SK-N-SH treated with all-trans-retinoic acid at 6 μM for 48 hours (cell line): Measurements from ENCODE around the gene DOK5.

Source experiments
- ESRRG ChIP-seq: fragments of 250-450 bp; sonication (Bioruptor Pico); IDR thresholded peaks from 2 replicates; pipeline ENCODE4 v1.6.1; 2021; ENCODE audit warnings: mild to moderate bottlenecking
- TCF4 ChIP-seq: fragments of 250-450 bp; sonication (Bioruptor Pico); IDR thresholded peaks from 2 replicates; pipeline ENCODE4 v1.8.0; 2021; ENCODE audit warnings: mild to moderate bottlenecking, moderate library complexity, borderline replicate concordance
- ZC3H10 ChIP-seq: fragments of 250-450 bp; sonication (Bioruptor Pico); IDR thresholded peaks from 2 replicates; pipeline ENCODE4 v1.5.1; 2021; ENCODE audit warnings: mild to moderate bottlenecking, moderate library complexity
- ZFP3 ChIP-seq: fragments of 250-450 bp; sonication (Bioruptor Pico); IDR thresholded peaks from 2 replicates; pipeline ENCODE4 v1.5.0; 2020; ENCODE audit warnings: mild to moderate bottlenecking, moderate library complexity
- ZFP30 ChIP-seq: fragments of 450-650 bp; formaldehyde crosslinking; IDR thresholded peaks from 2 replicates; pipeline ENCODE4 v1.5.0; 2022; ENCODE audit warnings: mild to moderate bottlenecking, moderate library complexity
- TF ChIP-seq, protein P1 (sequence below): fragments of 250-450 bp; sonication (Bioruptor Pico); IDR thresholded peaks from 2 replicates; pipeline ENCODE4 v1.5.0; 2020; ENCODE audit warnings: mild to moderate bottlenecking, moderate library complexity
- TF ChIP-seq, protein P2 (sequence below): fragments of 250-450 bp; sonication (Bioruptor Pico); IDR thresholded peaks from 2 replicates; pipeline ENCODE4 v1.8.0; 2020; ENCODE audit warnings: mild to moderate bottlenecking, moderate library complexity, borderline replicate concordance
- TF ChIP-seq, protein P3 (sequence below): fragments of 250-450 bp; sonication (Bioruptor Pico); IDR thresholded peaks from 2 replicates; pipeline ENCODE4 v1.5.1; 2020; ENCODE audit warnings: low read depth, mild to moderate bottlenecking, moderate library complexity
- TF ChIP-seq, protein P4 (sequence below): fragments of 250-450 bp; sonication (Bioruptor Pico); IDR thresholded peaks from 2 replicates; pipeline ENCODE4 v1.8.0; 2021; ENCODE audit warnings: low read depth, mild to moderate bottlenecking, moderate library complexity, borderline replicate concordance

DNA sequence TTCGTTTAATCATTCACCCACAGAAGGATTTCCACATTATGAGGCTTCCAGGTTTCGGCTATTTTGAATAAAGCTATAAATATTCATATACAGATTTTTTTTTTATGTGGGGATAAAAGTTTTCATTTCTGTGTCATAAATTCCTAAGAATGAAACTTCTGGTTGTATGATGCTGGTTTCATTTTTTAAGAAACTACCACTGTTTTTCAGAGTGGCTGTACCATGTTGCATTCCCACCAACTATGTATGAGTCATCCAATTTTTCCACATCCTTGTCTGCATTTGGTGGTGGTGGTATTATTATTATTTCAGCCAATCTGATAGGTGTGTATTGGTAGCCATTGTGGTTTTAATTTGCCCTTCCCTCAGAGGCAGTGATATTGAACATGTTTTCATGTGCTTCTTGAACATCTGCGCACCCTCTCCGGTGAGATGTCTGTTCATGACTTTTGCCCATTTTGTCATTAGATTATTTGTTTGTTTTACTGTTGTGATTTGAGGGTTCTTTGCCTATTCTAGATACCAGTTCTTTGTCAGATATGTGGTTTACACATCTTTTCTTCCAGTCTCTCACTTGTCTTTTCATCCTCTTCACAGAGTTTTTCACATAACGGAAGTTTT lies 75.5 kb downstream of the DOK5 start:
- TF ChIP-seq ZFP30 (CRISPR knock-in tag) (no peak), ZFP3 (CRISPR knock-in tag) (no peak), ESRRG (CRISPR knock-in tag) (no peak), ZC3H10 (no peak), TCF4 (CRISPR knock-in tag) (no peak)
- TF ChIP-seq, protein P1, sequence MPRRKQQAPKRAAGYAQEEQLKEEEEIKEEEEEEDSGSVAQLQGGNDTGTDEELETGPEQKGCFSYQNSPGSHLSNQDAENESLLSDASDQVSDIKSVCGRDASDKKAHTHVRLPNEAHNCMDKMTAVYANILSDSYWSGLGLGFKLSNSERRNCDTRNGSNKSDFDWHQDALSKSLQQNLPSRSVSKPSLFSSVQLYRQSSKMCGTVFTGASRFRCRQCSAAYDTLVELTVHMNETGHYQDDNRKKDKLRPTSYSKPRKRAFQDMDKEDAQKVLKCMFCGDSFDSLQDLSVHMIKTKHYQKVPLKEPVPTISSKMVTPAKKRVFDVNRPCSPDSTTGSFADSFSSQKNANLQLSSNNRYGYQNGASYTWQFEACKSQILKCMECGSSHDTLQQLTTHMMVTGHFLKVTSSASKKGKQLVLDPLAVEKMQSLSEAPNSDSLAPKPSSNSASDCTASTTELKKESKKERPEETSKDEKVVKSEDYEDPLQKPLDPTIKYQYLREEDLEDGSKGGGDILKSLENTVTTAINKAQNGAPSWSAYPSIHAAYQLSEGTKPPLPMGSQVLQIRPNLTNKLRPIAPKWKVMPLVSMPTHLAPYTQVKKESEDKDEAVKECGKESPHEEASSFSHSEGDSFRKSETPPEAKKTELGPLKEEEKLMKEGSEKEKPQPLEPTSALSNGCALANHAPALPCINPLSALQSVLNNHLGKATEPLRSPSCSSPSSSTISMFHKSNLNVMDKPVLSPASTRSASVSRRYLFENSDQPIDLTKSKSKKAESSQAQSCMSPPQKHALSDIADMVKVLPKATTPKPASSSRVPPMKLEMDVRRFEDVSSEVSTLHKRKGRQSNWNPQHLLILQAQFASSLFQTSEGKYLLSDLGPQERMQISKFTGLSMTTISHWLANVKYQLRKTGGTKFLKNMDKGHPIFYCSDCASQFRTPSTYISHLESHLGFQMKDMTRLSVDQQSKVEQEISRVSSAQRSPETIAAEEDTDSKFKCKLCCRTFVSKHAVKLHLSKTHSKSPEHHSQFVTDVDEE (CRISPR knock-in tag), result no peak
- TF ChIP-seq, protein P2, sequence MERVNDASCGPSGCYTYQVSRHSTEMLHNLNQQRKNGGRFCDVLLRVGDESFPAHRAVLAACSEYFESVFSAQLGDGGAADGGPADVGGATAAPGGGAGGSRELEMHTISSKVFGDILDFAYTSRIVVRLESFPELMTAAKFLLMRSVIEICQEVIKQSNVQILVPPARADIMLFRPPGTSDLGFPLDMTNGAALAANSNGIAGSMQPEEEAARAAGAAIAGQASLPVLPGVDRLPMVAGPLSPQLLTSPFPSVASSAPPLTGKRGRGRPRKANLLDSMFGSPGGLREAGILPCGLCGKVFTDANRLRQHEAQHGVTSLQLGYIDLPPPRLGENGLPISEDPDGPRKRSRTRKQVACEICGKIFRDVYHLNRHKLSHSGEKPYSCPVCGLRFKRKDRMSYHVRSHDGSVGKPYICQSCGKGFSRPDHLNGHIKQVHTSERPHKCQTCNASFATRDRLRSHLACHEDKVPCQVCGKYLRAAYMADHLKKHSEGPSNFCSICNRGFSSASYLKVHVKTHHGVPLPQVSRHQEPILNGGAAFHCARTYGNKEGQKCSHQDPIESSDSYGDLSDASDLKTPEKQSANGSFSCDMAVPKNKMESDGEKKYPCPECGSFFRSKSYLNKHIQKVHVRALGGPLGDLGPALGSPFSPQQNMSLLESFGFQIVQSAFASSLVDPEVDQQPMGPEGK (CRISPR knock-in tag), result no peak
- TF ChIP-seq, protein P3, sequence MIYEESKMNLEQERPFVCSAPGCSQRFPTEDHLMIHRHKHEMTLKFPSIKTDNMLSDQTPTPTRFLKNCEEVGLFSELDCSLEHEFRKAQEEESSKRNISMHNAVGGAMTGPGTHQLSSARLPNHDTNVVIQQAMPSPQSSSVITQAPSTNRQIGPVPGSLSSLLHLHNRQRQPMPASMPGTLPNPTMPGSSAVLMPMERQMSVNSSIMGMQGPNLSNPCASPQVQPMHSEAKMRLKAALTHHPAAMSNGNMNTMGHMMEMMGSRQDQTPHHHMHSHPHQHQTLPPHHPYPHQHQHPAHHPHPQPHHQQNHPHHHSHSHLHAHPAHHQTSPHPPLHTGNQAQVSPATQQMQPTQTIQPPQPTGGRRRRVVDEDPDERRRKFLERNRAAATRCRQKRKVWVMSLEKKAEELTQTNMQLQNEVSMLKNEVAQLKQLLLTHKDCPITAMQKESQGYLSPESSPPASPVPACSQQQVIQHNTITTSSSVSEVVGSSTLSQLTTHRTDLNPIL (CRISPR knock-in tag), result no peak
- TF ChIP-seq, protein P4, sequence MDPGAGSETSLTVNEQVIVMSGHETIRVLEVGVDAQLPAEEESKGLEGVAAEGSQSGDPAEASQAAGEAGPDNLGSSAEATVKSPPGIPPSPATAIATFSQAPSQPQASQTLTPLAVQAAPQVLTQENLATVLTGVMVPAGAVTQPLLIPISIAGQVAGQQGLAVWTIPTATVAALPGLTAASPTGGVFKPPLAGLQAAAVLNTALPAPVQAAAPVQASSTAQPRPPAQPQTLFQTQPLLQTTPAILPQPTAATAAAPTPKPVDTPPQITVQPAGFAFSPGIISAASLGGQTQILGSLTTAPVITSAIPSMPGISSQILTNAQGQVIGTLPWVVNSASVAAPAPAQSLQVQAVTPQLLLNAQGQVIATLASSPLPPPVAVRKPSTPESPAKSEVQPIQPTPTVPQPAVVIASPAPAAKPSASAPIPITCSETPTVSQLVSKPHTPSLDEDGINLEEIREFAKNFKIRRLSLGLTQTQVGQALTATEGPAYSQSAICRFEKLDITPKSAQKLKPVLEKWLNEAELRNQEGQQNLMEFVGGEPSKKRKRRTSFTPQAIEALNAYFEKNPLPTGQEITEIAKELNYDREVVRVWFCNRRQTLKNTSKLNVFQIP, result no peak
